Tibial artery (tissue), 4 donors: ENCODE results near the gene GTF2IRD1.
"Not testable (repeated sequence)": the region's sequence is repeated elsewhere in the genome, so short reads cannot be mapped to it uniquely, and the experiment has no call there.

ENCODE experiments used
- DNase-seq, 2 donors: peaks; one replicate each; pipeline ENCODE4 v3.0.0-alpha.2; 2019
- H3K27ac ChIP-seq, 2 donors: fragments of 200-600 bp; sonication (generic) in 1 of 2; 1 replicate in 1 of 2; 2 replicates in 1 of 2; pipeline ENCODE4 v1.5.1; 2018 to 2019; ENCODE audit warnings: mild to moderate bottlenecking in 1 of 2
- H3K27me3 ChIP-seq, 2 donors: fragments of 200-600 bp; sonication (generic) in 1 of 2; one replicate each; pipeline versions ENCODE4 v1.5.1 to v1.6.0; 2016 to 2019
- H3K36me3 ChIP-seq, 3 donors: fragments of 200-600 bp; sonication (generic) in 2 of 3; one replicate each; pipeline ENCODE4 v1.5.1; 2016 to 2019; ENCODE audit warnings: mild to moderate bottlenecking in 2 of 3
- H3K4me1 ChIP-seq, 4 donors: fragments of 200-600 bp; sonication (generic) in 2 of 4; 1 replicate in 3 of 4; 2 replicates in 1 of 4; pipeline ENCODE4 v1.5.1; 2016 to 2019
- H3K4me3 ChIP-seq, 2 donors: fragments of 200-600 bp; sonication (generic) in 1 of 2; 1 replicate in 1 of 2; 2 replicates in 1 of 2; pipeline ENCODE4 v1.5.1; 2018 to 2019; ENCODE audit warnings: mild to moderate bottlenecking in 2 of 2
- H3K9me3 ChIP-seq, 3 donors: fragments of 200-600 bp; sonication (generic) in 1 of 3; one replicate each; pipeline ENCODE4 v1.5.1; 2016 to 2019
- CTCF ChIP-seq, 2 experiments: fragments of 200-600 bp in 1 of 2; fragments of 450-650 bp in 1 of 2; IDR thresholded peaks; one replicate each; pipeline ENCODE4 v1.5.1; 2017 to 2019; ENCODE audit warnings: antibody characterized with exemption in 2 of 2, mild to moderate bottlenecking in 1 of 2, moderate library complexity in 1 of 2
- intact Hi-C: fragments of 100-400 bp; cut with DNase I; formaldehyde crosslinking; loops from one replicate; pipeline ENCODE4 v1.15.0; 2023; ENCODE audit warnings: low total_unique reads

Gene GTF2IRD1

GRCh38 chr7:74494076-74494548, 40.4 kb downstream of the GTF2IRD1 start:
- H3K36me3 ChIP-seq, result peaks cover 0 to 4% (median 0%) of the 10 kb centered on the region in 3 donors
- no peak for DNase-seq
- intact Hi-C loops, result no loop called here
- no peaks in the 10 kb centered on the region for H3K4me1 ChIP-seq
- TF ChIP-seq CTCF (IDR thresholded peaks at IDR 0.05), result no peak
- H3K4me3 ChIP-seq, result no peak overlapping the region
- no peaks in the 10 kb centered on the region for H3K27me3 ChIP-seq
- H3K9me3 ChIP-seq, result no peaks in the 10 kb centered on the region
- H3K27ac ChIP-seq, result no peak overlapping the region

GRCh38 chr7:74495112-74496086, 41.7 kb downstream of the GTF2IRD1 start:
- no peak for TF ChIP-seq CTCF (IDR thresholded peaks at IDR 0.05)
- Histone ChIP-seq H3K36me3 (peaks cover 0 to 4% (median 0%) of the 10 kb centered on the region in 3 donors), H3K27me3 (no peaks in the 10 kb centered on the region), H3K27ac (no peak overlapping the region), H3K9me3 (no peaks in the 10 kb centered on the region), H3K4me3 (no peak overlapping the region), H3K4me1 (no peaks in the 10 kb centered on the region)
- intact Hi-C loops, result no loop called here
- no peak for DNase-seq

GRCh38 chr7:74496272-74496671, 42.6 kb downstream of the GTF2IRD1 start:
- Histone ChIP-seq H3K9me3 (no peaks in the 10 kb centered on the region), H3K4me1 (peaks cover 0 to 8% (median 6%) of the 10 kb centered on the region in 4 donors), H3K27ac (no peak overlapping the region), H3K4me3 (no peak overlapping the region), H3K27me3 (no peaks in the 10 kb centered on the region), H3K36me3 (peaks cover 0 to 4% (median 0%) of the 10 kb centered on the region in 3 donors)
- intact Hi-C loops, result no loop called here
- no peak for DNase-seq
- no peak for TF ChIP-seq CTCF (IDR thresholded peaks at IDR 0.05)

GRCh38 chr7:74496773-74497172, 43.1 kb downstream of the GTF2IRD1 start:
- peaks cover 0 to 13% (median 11%) of the 10 kb centered on the region in 4 donors for H3K4me1 ChIP-seq
- intact Hi-C loops, result not testable (repeated sequence)

DNA sequence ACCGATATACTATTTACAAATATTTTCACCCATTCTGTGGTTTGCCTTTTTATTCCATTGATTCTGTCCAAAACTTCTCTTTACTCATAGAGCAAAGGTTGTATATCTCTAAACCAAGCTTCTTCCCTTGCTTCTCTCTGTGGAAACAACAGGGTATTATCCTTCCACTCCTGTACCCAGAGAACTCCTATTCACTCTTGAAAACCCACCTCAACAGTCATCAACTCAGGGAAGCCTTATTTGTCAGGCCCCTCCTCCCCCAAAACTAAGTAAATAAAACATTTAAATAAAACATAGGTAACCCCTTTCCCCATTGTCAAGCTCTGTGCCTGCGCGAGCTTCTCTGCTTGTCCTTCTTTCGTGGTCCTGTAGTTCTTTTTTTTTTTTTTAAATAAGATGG, 44.6 kb downstream of the GTF2IRD1 start:
- intact Hi-C loops, result no loop called here
- H3K27me3 ChIP-seq, result no peaks in the 10 kb centered on the region
- peaks cover 0 to 25% (median 20%) of the 10 kb centered on the region in 4 donors for H3K4me1 ChIP-seq
- DNase-seq, result no peak
- H3K27ac ChIP-seq, result no peak overlapping the region
- H3K4me3 ChIP-seq, result no peak overlapping the region
- no peak for TF ChIP-seq CTCF (IDR thresholded peaks at IDR 0.05)
- H3K36me3 ChIP-seq, result no peaks in the 10 kb centered on the region
- no peaks in the 10 kb centered on the region for H3K9me3 ChIP-seq

More at GRCh38 chr7:74496773-74497172, 43.1 kb downstream of the GTF2IRD1 start:
- H3K9me3 ChIP-seq, DNase-seq, H3K4me3 ChIP-seq, H3K27me3 ChIP-seq, H3K27ac ChIP-seq, H3K36me3 ChIP-seq: not testable (repeated sequence)
